Left colon (tissue), 2 donors: Measurements from ENCODE around the gene KCNQ1OT1. TPM values are rescaled to one million over a fixed set of nuclear protein-coding genes. Genes with fewer than 3 reads are reported as not detected.

ENCODE experiments used
- ATAC-seq: fragments of 200-7000 bp; cut with Tn5 transposase; one replicate; pipeline ENCODE4 v1.9.1; 2020; ENCODE audit warnings: mild to moderate bottlenecking, moderate library complexity
- DNase-seq, 2 donors: peaks; one replicate each; pipeline ENCODE4 v3.0.0-alpha.2; 2020
- intact Hi-C, 2 donors: fragments of 100-400 bp; cut with DNase I in 1 of 2; cut with micrococcal nuclease in 1 of 2; formaldehyde crosslinking; loops; one replicate each; pipeline versions ENCODE4 v1.11.2 to v1.14.0; 2022; cut with DNase I, micrococcal nuclease
- total RNA-seq, 2 donors: library from RNA; stranded (reverse); fragmentation: NEBNext Ultra II Directional; extraction: Animal tissue kit (Norgen Biotek cat#: 25700); gene quantifications; one replicate each; pipeline ENCODE4 v1.2.1, GENCODE V29; 2021
- donor health status: DM: no; HTN: no; CAD: no.
- donor health status: DM: yes; HTN: yes; CAD: no.

Gene KCNQ1OT1
- total RNA-seq, 2 donors from 2014 or later, result 1.1 to 1.9 TPM

DNA sequence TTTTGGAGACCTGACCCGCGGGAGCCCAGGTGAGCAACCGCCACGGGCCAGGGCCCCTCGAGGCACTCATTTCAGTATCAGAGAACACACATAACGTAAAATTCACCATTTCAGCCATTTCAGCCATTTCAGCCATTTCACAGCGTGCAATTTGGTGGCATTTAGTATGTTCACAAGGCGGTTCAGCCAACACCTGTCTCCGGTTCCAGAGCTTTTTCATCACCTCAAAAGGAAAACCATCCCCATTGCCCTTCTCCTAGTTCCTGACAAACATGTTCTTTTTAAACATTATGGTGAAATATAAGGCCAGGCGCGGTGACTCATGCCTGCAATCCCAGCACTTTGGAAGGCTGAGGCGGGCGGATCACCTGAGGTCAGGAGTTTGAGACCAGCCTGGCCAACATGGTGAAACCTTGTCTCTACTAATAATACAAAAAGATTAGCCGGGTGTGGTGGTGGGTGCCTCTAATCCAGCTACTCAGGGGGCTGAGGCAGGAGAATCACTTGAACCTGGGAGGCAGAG, 135.7 kb downstream of the KCNQ1OT1 start:
- ATAC-seq (no peak), DNase-seq (peak; percentile 1 to 6)

DNA sequence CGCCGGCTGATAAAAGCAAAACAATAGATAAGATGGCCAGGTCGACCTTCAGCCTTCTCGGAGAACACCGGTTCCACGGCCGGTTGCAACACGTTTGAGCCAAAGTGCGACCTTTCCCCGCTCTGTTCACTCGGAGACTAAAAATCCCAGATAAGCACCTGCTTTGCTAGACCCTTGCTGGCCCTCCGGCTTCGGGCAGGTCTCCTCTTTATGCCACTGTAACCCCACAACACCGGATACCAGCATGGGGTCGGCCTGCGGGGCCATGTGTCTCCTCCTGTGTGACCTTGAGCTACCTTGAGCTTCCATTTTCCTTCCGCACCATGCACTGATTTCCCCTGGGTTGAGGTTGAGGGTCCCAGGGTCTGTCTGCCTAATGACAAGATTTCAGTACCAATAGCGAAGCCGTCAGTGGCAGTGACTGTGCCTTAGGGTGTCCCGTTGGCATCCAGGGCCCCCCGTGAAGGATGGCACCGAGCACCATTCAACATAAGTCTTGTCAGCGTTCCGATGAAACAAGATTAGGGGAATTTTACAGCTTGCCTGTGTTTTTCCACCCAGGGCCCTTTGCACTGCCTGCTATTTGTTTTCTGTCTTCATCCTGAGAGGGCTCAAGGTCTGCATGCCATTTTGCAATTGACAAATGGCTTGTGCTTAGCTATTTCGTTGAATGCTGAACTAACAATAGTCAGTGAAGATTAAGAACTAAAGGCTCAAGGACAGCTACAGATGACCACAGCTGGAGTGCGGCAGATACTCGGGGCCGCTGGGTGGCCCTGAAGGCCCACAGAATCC, 136.4 kb downstream of the KCNQ1OT1 start:
- intact Hi-C loops, result no loop called here
- ATAC-seq, result no peak
- peak; percentile 2 to 13 for DNase-seq

More for the DNA sequence above, 135.7 kb downstream of the KCNQ1OT1 start:
- intact Hi-C loops, result no loop called here

DNA sequence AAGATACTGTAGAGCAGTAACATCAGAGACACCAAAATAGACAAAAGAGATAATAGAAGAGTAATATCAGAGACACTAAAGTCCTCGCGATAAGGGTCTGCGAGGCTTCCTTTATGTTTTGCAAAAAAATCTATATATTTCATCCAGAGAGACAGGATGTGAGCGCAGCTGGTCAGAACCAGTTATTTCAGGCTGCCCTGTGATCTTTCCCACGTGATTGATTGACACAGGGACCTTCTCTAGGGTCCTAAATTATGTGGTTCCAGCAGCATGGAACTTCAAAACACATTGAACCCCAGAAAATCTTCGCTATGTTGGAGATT, 136.9 kb downstream of the KCNQ1OT1 start:
- ATAC-seq, result no peak
- no peak for DNase-seq
- intact Hi-C loops, result no loop called here

DNA sequence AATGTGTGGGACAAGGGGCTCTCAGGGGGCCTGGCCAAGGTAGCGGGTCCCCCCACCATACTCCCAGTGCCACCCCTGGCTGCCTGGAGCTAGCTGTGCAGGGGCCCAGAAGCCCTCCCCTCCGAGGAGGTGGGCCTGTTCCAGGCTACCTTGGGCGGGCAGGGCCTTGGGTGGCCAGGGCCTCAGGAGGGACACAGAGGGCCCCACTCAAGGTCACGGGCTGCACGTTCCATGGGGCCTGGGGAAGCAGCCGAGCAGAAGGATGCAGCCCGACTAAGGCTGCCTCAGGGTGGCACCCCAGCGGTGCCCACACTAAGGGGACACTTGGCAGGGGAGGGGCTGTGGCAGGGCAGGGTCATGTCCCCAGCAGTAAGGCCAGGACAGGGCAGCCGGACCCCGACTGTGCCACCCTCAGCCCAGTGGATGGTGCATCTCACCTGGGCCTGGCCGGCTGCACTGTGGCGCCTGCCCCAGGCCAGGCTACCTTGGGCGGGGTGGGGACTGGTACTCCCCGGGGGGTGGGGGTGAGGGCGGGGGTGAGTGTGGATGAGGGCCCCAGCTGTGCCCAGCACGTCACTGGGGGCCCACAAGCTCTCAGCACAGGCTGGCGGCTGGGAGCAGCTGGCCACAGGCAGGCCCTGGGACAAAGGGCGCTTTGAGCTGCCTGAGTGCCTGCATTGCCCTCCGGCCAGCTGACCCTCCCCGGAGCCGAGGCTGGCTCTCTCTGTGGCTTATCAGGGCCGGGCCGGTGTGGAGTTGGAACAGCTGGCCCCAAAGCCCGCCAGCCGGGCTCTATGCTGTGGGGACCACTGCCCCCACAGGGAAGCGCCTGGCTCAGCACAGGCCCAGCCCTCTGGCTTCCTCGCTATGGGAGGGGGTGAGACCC, 137.9 kb downstream of the KCNQ1OT1 start:
- intact Hi-C loops, result no loop called here
- DNase-seq, result peak; percentile 8 to 19
- no peak for ATAC-seq

DNA sequence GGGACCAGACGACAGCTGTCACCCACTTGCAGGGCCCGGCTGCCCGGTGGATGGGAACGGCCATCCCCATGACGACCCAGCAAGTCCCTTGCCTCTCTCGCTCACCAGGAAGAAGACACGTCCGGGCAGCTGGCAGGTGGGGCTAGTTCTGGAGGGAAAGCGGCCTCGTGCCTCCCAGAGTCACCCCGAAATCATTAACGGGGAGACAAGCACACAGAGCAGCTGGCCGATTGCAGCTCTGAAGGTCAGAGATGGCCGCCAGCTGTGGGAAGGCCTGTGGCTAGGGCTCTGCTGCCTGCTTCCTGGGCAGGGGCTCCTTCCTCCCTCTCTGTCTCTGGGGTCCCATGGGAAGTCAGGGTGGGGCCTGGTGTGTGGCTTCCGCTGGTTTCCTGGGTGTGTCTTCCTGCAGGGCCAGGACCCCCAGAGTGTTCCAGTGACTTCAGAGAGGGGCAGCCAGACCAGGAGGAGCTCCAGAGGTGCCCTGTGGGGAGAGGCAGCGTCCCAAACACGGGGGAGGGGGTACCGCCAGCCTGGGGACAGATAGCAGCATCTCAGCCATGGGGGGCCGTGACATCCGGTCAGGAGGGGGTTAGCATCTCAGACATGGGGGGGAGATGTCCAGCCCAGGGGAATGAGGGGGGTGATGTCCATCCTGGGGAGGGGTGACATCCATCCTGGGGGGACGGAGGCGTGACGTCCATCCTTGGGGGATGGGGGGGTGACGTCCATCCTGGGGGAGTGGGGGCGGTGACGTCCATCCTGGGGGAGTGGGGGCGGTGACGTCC, 140.1 kb downstream of the KCNQ1OT1 start:
- ATAC-seq (no peak), DNase-seq (peak in 1 of 2 donors; percentile 1)
- intact Hi-C loops, result no loop called here

DNA sequence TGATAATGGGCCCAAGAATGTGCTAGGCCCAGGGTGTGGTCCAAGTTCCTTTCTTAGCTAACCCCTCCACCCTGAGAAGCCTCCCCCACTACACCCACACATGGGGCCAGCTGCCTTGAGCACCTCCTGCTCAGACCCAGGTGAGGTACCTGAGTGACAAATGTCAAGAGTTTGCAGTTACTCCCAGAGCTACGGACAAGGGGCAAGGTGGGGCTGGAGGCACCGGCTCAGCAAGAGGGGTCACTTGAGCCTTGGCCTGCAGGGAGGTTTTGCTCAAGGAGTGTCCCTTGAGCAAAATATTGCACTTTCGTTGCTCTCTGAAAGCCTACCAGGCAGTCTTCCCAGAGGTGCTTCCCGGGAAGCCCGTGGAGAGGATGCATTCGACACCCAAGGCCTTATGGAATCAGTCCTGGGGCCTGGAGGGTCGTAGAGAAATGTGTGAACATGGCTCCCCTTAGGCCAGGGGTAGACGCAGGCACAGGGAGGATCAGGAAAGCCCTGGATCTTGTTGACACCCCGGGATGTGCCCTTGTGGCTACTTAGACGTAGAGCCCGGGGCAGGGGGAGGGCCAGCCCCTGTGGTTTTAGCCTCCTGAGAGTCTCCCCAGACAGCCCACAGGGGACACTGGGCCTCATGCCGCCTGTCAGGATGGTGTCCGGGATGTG, 140.8 kb downstream of the KCNQ1OT1 start:
- ATAC-seq (no peak), DNase-seq (peak in 1 of 2 donors; percentile 2)
- intact Hi-C loops, result no loop called here

DNA sequence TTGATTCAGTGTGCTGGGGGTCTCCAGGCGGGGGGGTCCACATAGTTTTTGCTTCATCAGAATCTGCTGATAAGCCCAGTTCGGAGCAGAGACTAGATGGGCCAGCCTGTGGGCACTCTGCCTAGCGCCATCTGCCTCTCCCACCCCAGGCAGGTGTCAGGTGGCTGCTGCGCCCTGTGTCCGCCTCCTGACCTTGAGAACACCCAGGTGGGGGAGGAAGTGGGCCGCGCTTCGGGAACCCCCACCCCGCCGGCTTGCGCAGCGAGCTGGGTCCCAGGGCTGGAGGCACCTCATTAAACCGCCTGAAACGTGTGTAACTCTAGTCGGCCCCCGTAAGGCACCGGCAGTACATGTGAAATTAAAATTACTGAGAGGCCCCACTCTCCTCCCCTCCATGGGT, 141.4 kb downstream of the KCNQ1OT1 start:
- ATAC-seq, result no peak
- peak in 1 of 2 donors; percentile 3 for DNase-seq
- intact Hi-C loops, result no loop called here

Other genes with a start within 250 kb of the KCNQ1OT1 start
- gene CDKN1C, start 185.8 kb upstream of the KCNQ1OT1 start, total RNA-seq, result 10 to 100 TPM in 1 of 2 donors, 1 to 10 TPM in 1; 5.8 to 10.6 TPM
- gene PHLDA2, start 229.4 kb upstream of the KCNQ1OT1 start, total RNA-seq, result 10 to 100 TPM; 29.9 to 36.7 TPM